HepG2 (cell line): ENCODE data around the gene MYL6. TPM values are rescaled to one million over a fixed set of nuclear protein-coding genes. Genes with fewer than 3 reads are reported as not detected.

ENCODE experiments used
- CBX1 ChIP-seq: IDR thresholded peaks from one replicate; pipeline ENCODE4 v1.6.1; 2016; ENCODE audit warnings: antibody characterized with exemption, low read depth
- E2F5 ChIP-seq: sonication (generic); formaldehyde crosslinking; conservative IDR thresholded peaks from 2 replicates; pipeline ENCODE4 v1.4.0; 2020; ENCODE audit warnings: missing genetic modification reagents
- EHMT2 ChIP-seq: fragments of 200-600 bp; sonication (generic); IDR thresholded peaks from 2 replicates; pipeline ENCODE4 v1.7.0; 2017; ENCODE audit warnings: antibody characterized with exemption, low read depth, low read length, borderline replicate concordance
- FOXO4 ChIP-seq: sonication (generic); formaldehyde crosslinking; conservative IDR thresholded peaks from 2 replicates; pipeline ENCODE4 v1.8.1; 2023; ENCODE audit warnings: missing genetic modification reagents
- HES4 ChIP-seq: sonication (generic); formaldehyde crosslinking; IDR thresholded peaks from 2 replicates; pipeline ENCODE4 v1.9.0; 2021; ENCODE audit warnings: mild to moderate bottlenecking, missing genetic modification reagents, borderline replicate concordance
- JDP2 ChIP-seq: sonication (generic); formaldehyde crosslinking; IDR thresholded peaks from 2 replicates; pipeline ENCODE4 v1.8.1; 2022; ENCODE audit warnings: missing genetic modification reagents, borderline replicate concordance
- KDM1A ChIP-seq: IDR thresholded peaks from 2 replicates; pipeline ENCODE4 v1.6.1; 2016; ENCODE audit warnings: missing compliant biosample characterization
- MAF1 ChIP-seq: sonication (generic); formaldehyde crosslinking; IDR thresholded peaks from 2 replicates; pipeline ENCODE4 v1.5.0; 2020; ENCODE audit warnings: missing genetic modification reagents, borderline replicate concordance
- MLX ChIP-seq: IDR thresholded peaks from 2 replicates; pipeline ENCODE4 v1.6.1; 2016
- MYC ChIP-seq: sonication (generic); formaldehyde crosslinking; IDR thresholded peaks from 2 replicates; pipeline ENCODE4 v1.9.0; 2021; ENCODE audit warnings: missing genetic modification reagents, borderline replicate concordance
- NFIC ChIP-seq: IDR thresholded peaks from 2 replicates; pipeline ENCODE4 v1.6.1; 2012; ENCODE audit warnings: mild to moderate bottlenecking, low read length, inconsistent platforms
- NR2C2 ChIP-seq: sonication (generic); formaldehyde crosslinking; IDR thresholded peaks from 2 replicates; pipeline ENCODE4 v1.4.0; 2020; ENCODE audit warnings: missing genetic modification reagents, mild to moderate bottlenecking, moderate library complexity, borderline replicate concordance
- SETDB1 ChIP-seq: sonication (generic); formaldehyde crosslinking; IDR thresholded peaks from 2 replicates; pipeline ENCODE4 v1.5.1; 2020; ENCODE audit warnings: missing genetic modification reagents, mild to moderate bottlenecking, borderline replicate concordance
- SNAPC2 ChIP-seq: sonication (generic); formaldehyde crosslinking; IDR thresholded peaks from 2 replicates; pipeline ENCODE4 v1.8.1; 2022; ENCODE audit warnings: mild to moderate bottlenecking, missing genetic modification reagents
- SPEN ChIP-seq: sonication (generic); formaldehyde crosslinking; IDR thresholded peaks from 2 replicates; pipeline ENCODE4 v1.5.1; 2020; ENCODE audit warnings: low read depth, mild to moderate bottlenecking, missing genetic modification reagents
- TRIM22 ChIP-seq: fragments of 450-650 bp; IDR thresholded peaks from 2 replicates; pipeline ENCODE4 v1.6.1; 2017
- ZBTB8A ChIP-seq: sonication (generic); formaldehyde crosslinking; IDR thresholded peaks from 2 replicates; pipeline ENCODE4 v1.4.0; 2020; ENCODE audit warnings: mild to moderate bottlenecking, low read depth, missing genetic modification reagents, borderline replicate concordance
- ZNF180 ChIP-seq: sonication (generic); formaldehyde crosslinking; IDR thresholded peaks from 2 replicates; pipeline ENCODE4 v1.4.0; 2020; ENCODE audit warnings: low read depth, missing genetic modification reagents, borderline replicate concordance
- ZNF350 ChIP-seq: sonication (generic); formaldehyde crosslinking; IDR thresholded peaks from 2 replicates; pipeline ENCODE4 v1.4.0; 2020; ENCODE audit warnings: mild to moderate bottlenecking, low read depth, missing genetic modification reagents, borderline replicate concordance
- ZNF382 ChIP-seq: sonication (generic); formaldehyde crosslinking; IDR thresholded peaks from 2 replicates; pipeline ENCODE4 v1.5.0; 2020; ENCODE audit warnings: missing genetic modification reagents, mild to moderate bottlenecking, borderline replicate concordance
- ZNF432 ChIP-seq: sonication (generic); formaldehyde crosslinking; IDR thresholded peaks from 2 replicates; pipeline ENCODE4 v1.5.0; 2020; ENCODE audit warnings: missing genetic modification reagents, mild to moderate bottlenecking, borderline replicate concordance
- ZNF546 ChIP-seq: sonication (generic); formaldehyde crosslinking; conservative IDR thresholded peaks from 2 replicates; pipeline ENCODE4 v1.8.1; 2023; ENCODE audit warnings: mild to moderate bottlenecking, missing genetic modification reagents
- ZNF597 ChIP-seq: sonication (generic); formaldehyde crosslinking; IDR thresholded peaks from 2 replicates; pipeline ENCODE4 v1.5.0; 2020; ENCODE audit warnings: missing genetic modification reagents
- polyA plus RNA-seq, 8 experiments: library from polyadenylated mRNA; depleted of rRNA in 3 of 8; stranded (reverse) in 7 of 8; unstranded in 1 of 8; fragments of >200 nt; fragmentation: Illumina TruSeq in 4 of 8; extraction: Trizol in 4 of 8; gene quantifications; 2 replicates each; pipeline versions ENCODE4 v1.2.1 to v1.2.3, GENCODE V29; 2011 to 2016; ENCODE audit warnings: low read depth in 4 of 8, missing spikeins in 1 of 8, mixed read lengths in 1 of 8; ENCODE audit not compliant: insufficient read depth in 1 of 8
- total RNA-seq, 5 experiments: library from RNA; depleted of rRNA; stranded (reverse); fragments of >200 nt; fragmentation: Illumina TruSeq; extraction: Trizol; gene quantifications; 2 replicates each; pipeline ENCODE4 v1.2.3, GENCODE V29; 2016; ENCODE audit warnings: low read depth in 1 of 5

The MYL6 gene
- total and polyA plus RNA-seq, 2 of the 13 experiments (the other 11 are each of a cell fraction or from before 2014, with no cell fraction given) = 1,127 to 1,192 TPM

GRCh38 chr12:56127888-56128669 lies 30.1 kb upstream of the MYL6 start, which contains the start of gene ESYT1 (continued):
- TF ChIP-seq JDP2 (CRISPR knock-in tag) (no peak), MYC (peak; percentile 68), KDM1A (CRISPR knock-in tag) (no peak), ZNF382 (CRISPR knock-in tag) (no peak), E2F5 (CRISPR knock-in tag) (0 out of 2 replicates have a peak, but pooled peaks have one; percentile 49), SETDB1 (CRISPR knock-in tag) (no peak), ZNF597 (CRISPR knock-in tag) (no peak), HES4 (CRISPR knock-in tag) (no peak), ZBTB8A (CRISPR knock-in tag) (no peak), SNAPC2 (CRISPR knock-in tag) (no peak), EHMT2 (no peak), NR2C2 (CRISPR knock-in tag) (peak; percentile 3; the same call in 1 of the 2 replicates), NFIC (no peak), ZNF180 (CRISPR knock-in tag) (no peak), ZNF546 (CRISPR knock-in tag) (no peak), ZNF350 (CRISPR knock-in tag) (peak; percentile 39; the same call in 1 of the 2 replicates), CBX1 (no peak), ZNF432 (CRISPR knock-in tag) (no peak), FOXO4 (CRISPR knock-in tag) (no peak), MAF1 (CRISPR knock-in tag) (no peak), TRIM22 (no peak), MLX (0 out of 2 replicates have a peak, but pooled peaks have one; percentile 13), SPEN (CRISPR knock-in tag) (no peak)
